Mesodermal cell (in vitro differentiated cells): ENCODE data around the gene ADA.
"Not testable (repeated sequence)": the region's sequence is repeated elsewhere in the genome, so short reads cannot be mapped to it uniquely, and the experiment has no call there.

Source experiments
- H3K27ac ChIP-seq: 2 replicates; pipeline ENCODE4 v1.7.0; 2013; ENCODE audit warnings: mild to moderate bottlenecking, low read depth, low read length, moderate library complexity; ENCODE audit not compliant: severe bottlenecking
- H3K36me3 ChIP-seq: 2 replicates; pipeline ENCODE4 v1.7.1; 2013; ENCODE audit warnings: mild to moderate bottlenecking, low read length, moderate library complexity; ENCODE audit not compliant: control insufficient read depth, insufficient read depth
- H3K4me1 ChIP-seq: one replicate; pipeline ENCODE4 v1.7.1; 2013; ENCODE audit warnings: mild to moderate bottlenecking, low read length; ENCODE audit not compliant: insufficient read depth, control insufficient read depth, poor library complexity, severe bottlenecking
- H3K4me3 ChIP-seq: 2 replicates; pipeline ENCODE4 v1.7.0; 2013; ENCODE audit warnings: low read length, control low read depth, mild to moderate bottlenecking; ENCODE audit not compliant: insufficient read depth, poor library complexity, severe bottlenecking; ENCODE audit errors: extremely low read depth
- H3K9me3 ChIP-seq: 2 replicates; pipeline ENCODE4 v1.7.1; 2013; ENCODE audit warnings: mild to moderate bottlenecking, low read length, moderate library complexity; ENCODE audit not compliant: control insufficient read depth
- WGBS, 2 experiments: methylation state at CpG; one replicate each; pipeline ENCODE4 v1.1.5; 2013; ENCODE audit warnings: missing lambda C conversion rate in 2 of 2; ENCODE audit not compliant: insufficient coverage in 2 of 2; 5-methylcytosine and 5-hydroxymethylcytosine counted together

The ADA gene

DNA sequence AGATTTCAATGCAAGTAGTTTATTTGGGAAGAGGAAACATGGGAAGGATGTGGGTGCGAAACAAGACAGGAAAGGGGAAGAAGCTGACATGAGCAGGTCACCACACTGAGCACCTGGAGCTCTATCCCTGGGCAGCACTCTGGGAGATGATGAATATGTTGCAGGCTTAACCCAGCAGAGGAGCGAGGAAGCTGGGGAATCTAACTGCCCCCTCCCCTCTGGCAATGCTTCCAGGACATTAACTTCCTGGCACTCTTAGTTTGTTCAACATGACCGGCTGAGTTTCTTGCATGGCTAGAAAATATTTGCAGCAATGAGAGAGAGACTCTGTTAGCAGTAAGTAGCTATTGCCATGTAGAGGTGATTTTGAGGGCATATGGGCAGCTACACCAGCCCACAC is 4.9 kb upstream of the ADA start:
- H3K9me3 ChIP-seq: peaks cover 3% of the 10 kb centered on the region
- H3K27ac ChIP-seq: no peak overlapping the region
- H3K4me3 ChIP-seq: no peak overlapping the region
- H3K36me3 ChIP-seq: no peaks in the 10 kb centered on the region
- no peaks in the 10 kb centered on the region for H3K4me1 ChIP-seq
- 68 to 83% methylated on average over 2 of the region's 3 CpGs for WGBS, 2 experiments

DNA sequence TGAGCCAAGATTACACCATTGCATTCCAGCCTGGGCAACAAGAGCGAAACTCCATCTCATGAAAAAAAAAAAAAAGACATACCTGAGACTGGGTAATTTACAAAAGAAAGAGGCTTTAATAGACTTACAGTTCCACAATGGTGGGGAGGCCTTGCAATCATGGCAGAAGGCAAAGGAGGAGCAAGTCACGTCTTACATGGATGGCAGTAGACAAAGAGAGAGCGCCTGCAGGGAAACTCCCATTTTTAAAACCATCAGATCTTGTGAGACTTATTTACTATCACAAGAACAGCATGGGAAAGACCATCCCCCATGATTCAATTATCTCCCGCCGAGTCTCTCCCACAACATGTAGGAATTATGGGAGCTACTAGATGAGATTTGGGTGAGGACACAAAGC is 2.7 kb upstream of the ADA start:
- not testable (repeated sequence) for H3K4me1 ChIP-seq, H3K9me3 ChIP-seq, H3K36me3 ChIP-seq, H3K4me3 ChIP-seq, H3K27ac ChIP-seq
- WGBS, 2 experiments: 60 to 100% methylated on average over 1 of the region's 5 CpGs

DNA sequence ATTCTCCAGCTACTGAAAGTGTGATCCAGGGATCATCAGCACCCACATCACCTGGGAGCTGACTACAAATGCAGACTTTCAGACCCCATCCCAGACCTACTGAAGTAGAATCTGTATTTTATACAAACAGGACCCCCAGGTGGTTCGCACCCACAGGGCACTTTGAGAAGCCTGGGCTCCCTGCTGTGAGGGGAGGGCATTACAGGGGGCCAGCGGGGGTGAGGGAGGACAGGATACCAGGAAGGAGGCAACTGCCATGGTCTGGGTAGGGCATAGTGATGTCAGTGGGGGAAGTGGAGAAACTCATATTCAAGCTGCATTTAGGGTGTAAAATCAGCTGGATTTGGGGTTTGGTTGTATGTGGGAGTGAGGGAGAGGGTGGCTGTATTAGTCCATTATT is 2.0 kb upstream of the ADA start:
- 78 to 86% methylated on average over 1 to 2 of the region's 2 CpGs for WGBS, 2 experiments
- no peaks in the 10 kb centered on the region for H3K36me3 ChIP-seq
- no peak overlapping the region for H3K4me3 ChIP-seq
- peaks cover 5% of the 10 kb centered on the region for H3K4me1 ChIP-seq
- H3K27ac ChIP-seq: no peak overlapping the region
- peaks cover 3% of the 10 kb centered on the region for H3K9me3 ChIP-seq

DNA sequence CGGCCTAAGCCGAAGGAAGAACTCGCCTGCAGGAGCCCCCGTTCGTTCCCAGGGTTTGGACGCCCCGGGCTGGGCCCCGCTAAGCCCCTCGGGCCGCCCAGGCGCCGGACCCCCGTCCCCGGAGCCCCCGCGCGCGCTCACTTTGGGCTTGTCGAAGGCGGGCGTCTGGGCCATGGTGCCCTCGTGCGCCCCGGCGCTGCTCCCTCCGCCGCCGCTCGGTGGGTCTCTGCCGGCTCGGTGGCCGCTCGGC is 140 bp downstream of the ADA start:
- Histone ChIP-seq H3K36me3 (peaks cover 4% of the 10 kb centered on the region), H3K9me3 (peaks cover 3% of the 10 kb centered on the region), H3K4me3 (peak overlapping the region; percentile 60), H3K27ac (peak overlapping the region; percentile 19), H3K4me1 (peaks cover 15% of the 10 kb centered on the region)
- WGBS, 2 experiments: 1 to 2% methylated on average over 19 to 33 of the region's 33 CpGs

DNA sequence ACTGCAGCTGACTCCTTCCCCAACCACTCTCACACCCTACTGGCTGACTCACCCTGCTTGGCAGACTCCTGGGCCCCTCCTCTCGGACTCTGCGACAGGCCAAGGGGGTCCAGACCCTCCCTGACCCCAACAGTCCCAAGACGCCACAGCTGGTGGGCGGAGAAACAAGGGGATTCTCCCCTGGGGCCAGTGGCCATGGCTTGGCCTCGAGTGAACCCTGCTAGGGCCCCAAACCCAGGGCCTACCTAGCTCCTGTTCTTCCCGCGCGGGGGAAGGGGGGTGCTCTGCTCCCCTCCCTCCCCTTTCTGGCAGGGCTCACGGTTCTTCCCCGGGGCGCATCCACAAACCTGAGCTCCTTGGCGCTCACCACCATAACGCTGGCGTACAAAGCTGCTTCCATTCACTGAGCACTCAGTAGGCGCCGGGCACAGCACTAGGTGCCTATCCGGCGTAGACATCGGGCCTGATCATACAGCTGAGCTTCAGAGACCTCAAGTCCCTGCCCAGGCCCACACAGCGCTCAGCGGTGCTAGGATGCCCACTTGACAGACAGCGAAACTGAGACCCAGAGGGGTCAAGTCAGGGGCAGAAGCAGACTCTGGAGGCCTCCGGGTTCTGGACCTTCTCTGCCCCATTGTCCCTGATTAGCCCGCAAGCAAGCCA is 597 bp downstream of the ADA start:
- 57 to 59% methylated on average over 20 to 23 of the region's 24 CpGs for WGBS, 2 experiments
- Histone ChIP-seq H3K9me3 (peaks cover 3% of the 10 kb centered on the region), H3K4me1 (peaks cover 19% of the 10 kb centered on the region), H3K36me3 (peaks cover 4% of the 10 kb centered on the region), H3K4me3 (peak overlapping the region; percentile 60), H3K27ac (peak overlapping the region; percentile 19)

DNA sequence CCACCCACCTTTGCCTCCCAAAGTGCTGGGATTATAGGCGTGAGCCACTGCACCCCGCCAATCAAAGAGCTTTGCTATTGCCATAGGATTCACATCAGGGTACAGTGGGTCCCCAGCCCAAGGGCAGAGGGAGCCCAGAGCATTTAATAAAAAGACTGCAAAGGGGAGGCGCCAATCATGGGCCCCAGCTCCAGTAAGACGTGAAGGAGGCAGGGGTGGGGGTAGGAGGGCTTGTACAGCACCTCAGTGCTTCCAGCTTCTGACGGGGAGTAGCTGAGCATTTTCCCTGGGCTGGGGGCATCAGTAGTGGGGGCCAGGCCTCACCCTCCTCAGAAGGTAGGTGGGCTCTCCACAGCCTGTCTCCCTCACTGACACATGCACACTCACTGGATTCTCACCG is 1.5 kb downstream of the ADA start:
- peaks cover 4% of the 10 kb centered on the region for H3K36me3 ChIP-seq
- no peak overlapping the region for H3K27ac ChIP-seq
- H3K4me3 ChIP-seq: no peak overlapping the region
- 78 to 93% methylated on average over 5 to 6 of the region's 6 CpGs for WGBS, 2 experiments
- peaks cover 3% of the 10 kb centered on the region for H3K9me3 ChIP-seq
- H3K4me1 ChIP-seq: peaks cover 26% of the 10 kb centered on the region

DNA sequence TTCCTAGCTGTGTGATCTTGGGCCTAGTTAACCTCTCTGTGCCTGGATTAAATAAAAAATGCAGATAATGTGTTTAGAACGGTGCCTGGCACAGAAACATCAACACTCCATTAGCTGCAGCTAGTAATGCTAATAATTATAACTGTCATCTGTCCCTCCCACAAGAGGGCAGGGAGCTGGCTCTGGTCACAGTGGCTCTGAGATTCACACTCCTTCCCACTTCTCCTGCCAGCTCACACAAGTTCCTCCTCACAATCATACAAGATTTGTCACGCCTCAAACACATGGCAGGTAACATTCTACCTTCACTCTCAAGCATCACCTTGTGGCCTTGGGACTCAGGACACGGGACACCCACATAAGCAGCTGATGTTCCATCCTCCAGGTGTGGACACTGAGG is 2.4 kb downstream of the ADA start:
- H3K27ac ChIP-seq: no peak overlapping the region
- H3K9me3 ChIP-seq: no peaks in the 10 kb centered on the region
- peaks cover 4% of the 10 kb centered on the region for H3K36me3 ChIP-seq
- H3K4me3 ChIP-seq: no peak overlapping the region
- peaks cover 34% of the 10 kb centered on the region for H3K4me1 ChIP-seq
- WGBS, 2 experiments: 94% methylated on average over 2 to 3 of the region's 3 CpGs

DNA sequence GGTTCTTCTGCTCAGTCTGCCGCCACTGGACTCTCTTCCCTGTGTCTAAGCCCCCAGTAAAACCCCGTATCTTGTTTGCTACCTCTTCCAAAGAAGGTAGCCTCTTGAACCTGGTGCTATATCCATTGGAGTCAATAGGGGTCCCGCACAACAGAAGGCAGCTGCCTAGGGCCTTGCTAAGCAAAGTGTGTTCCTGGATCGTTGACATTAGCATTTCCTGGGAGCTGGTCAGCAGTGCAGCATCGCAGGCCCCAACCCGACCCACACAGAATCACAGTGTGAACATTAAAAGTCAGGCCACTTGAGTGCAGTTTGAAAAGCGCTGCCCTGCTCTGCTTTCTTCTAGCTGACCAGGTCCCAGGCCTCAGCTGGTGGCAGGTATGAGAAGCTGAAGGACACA is 2.9 kb downstream of the ADA start:
- Histone ChIP-seq H3K9me3 (no peaks in the 10 kb centered on the region), H3K36me3 (peaks cover 4% of the 10 kb centered on the region), H3K4me1 (peaks cover 39% of the 10 kb centered on the region), H3K27ac (peak overlapping the region; percentile 29), H3K4me3 (no peak overlapping the region)
- WGBS, 2 experiments: 76 to 80% methylated on average over 7 of the region's 7 CpGs

DNA sequence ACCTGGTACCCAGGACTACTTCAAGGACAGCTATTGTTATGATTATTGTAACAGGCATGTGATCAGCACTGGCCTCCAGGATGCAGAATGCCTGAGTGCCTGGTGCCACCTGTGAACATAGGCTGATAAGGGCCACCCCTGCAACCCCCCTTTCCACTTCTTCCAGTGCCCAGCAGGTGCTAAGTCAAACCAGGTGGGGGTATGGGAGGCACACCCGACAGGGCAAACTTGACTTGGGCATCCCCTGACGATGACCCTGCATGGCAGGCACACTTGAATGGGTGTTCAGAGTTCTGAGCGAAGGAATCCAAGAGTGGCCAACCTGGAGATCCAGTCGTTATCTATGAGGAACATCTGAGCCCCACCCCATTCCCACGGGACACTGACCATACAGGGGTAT is 3.4 kb downstream of the ADA start:
- Histone ChIP-seq H3K36me3 (peaks cover 4% of the 10 kb centered on the region), H3K4me3 (no peak overlapping the region), H3K4me1 (peaks cover 42% of the 10 kb centered on the region), H3K27ac (no peak overlapping the region), H3K9me3 (no peaks in the 10 kb centered on the region)
- 93 to 95% methylated on average over 4 to 5 of the region's 5 CpGs for WGBS, 2 experiments

DNA sequence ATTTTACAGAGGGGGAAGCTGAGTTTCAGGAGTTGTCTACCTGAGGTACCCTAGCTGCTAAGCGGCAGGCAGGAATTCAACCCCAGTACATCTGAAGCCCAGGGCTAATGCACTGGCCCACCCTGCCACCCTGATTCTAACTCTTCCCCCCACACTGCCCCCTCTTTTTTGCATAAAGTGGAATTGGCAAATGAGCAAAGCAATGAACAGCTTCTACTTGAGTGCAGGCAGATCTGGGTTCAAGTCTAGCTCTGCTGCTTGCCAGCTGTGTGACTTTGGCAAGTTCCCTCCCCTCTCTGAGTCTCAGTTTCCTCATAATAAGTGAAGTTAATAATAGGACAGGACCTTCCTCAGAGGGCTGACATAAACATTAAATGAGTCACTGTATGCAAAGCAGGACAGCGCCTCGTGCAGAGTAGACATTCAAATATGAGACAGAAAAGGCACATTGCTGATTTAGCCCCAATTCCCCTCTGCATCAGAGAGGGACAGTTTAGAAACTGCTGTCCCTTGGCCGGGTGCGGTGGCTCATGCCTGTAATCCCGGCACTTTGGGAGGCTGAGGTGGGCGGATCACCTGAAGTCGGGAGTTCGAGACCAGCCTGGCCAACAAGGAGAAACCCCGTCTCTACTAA is 4.7 kb downstream of the ADA start:
- H3K9me3 ChIP-seq: no peaks in the 10 kb centered on the region
- H3K36me3 ChIP-seq: peaks cover 4% of the 10 kb centered on the region
- H3K4me3 ChIP-seq: no peak overlapping the region
- peaks cover 53% of the 10 kb centered on the region for H3K4me1 ChIP-seq
- 89% methylated on average over 8 to 9 of the region's 10 CpGs for WGBS, 2 experiments
- peak overlapping the region; percentile 57 for H3K27ac ChIP-seq

DNA sequence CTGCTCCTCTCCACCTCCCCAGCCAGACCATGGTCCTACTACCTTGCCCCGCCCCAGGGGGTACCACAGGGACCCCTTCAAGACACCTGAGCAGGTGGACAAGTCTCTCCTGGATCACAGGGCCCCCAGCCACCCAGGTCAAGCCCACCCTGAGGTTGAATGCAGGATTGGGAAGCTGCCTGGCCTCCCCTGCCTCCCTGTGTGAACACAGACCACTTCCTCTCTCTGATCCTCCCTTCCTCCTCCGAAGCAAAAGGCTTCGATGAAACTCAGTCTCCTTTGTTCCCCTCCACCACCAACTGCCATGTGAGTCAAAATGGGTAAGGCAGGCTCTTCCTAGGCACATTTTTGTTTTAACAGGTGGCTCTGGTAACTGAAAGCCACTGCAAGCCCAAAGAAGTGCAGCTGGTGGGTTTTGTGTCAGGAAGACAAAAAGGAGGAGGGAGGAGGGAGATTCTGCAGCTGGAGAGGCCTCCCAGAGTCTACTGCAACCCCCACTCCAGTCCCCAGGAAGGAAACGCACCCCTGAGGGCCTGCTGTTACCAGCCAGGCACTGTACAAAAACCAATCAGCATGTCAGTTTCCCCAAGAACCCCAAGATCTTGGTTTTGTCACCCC is 5.4 kb downstream of the ADA start:
- peaks cover 53% of the 10 kb centered on the region for H3K4me1 ChIP-seq

More for the DNA sequence above, 5.4 kb downstream of the ADA start:
- Histone ChIP-seq H3K9me3 (no peaks in the 10 kb centered on the region), H3K4me3 (no peak overlapping the region), H3K27ac (peak overlapping the region; percentile 57), H3K36me3 (peaks cover 6% of the 10 kb centered on the region)
- 59 to 100% methylated on average over 1 to 3 of the region's 4 CpGs for WGBS, 2 experiments
